HG03175 (cell line): ENCODE data around the gene DNAJB8.

Source experiments
- ATAC-seq: cut with Tn5 transposase; IDR thresholded peaks from one replicate; pipeline ENCODE4 v1.9.1; 2021; ENCODE audit warnings: mild to moderate bottlenecking, moderate library complexity; ENCODE audit not compliant: unreplicated experiment

Gene DNAJB8

GRCh38 chr3:128427872-128428822, 38.5 kb downstream of the DNAJB8 start:
- no peak for ATAC-seq

DNA sequence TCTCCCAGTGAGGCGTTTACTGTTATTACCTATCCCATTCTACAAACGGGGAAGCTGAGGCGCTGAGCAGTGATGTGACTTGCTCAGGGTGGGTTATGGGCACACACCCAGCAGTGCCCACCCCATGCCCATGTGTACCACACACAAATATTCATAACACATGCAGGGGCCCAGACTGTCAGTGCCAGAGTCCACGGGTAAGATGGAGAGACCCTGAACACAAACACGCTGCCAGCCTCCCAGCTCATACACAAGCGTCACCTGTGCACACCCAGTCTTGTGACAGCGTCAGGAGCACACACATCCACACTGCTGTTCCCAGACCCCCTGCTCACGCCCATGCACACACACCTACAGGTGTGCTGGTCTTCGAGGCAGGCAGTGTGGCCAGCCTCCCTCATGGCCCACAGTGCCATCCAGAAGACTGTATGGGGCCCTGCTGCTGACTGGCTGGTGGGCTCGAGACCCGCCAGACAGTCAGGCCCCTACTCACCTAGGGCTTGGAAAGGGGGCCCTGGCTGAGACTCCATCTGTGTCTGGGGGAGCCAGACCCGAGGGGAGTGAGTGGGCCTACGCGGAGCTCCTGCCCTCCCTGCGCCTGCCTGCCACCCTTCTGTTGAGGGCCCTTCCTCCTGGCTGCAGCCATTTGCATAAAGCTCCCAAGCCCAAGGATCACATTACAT, 39.4 kb downstream of the DNAJB8 start:
- no peak for ATAC-seq

GRCh38 chr3:128426128-128426921, 40.4 kb downstream of the DNAJB8 start:
- ATAC-seq: peak; percentile 77

DNA sequence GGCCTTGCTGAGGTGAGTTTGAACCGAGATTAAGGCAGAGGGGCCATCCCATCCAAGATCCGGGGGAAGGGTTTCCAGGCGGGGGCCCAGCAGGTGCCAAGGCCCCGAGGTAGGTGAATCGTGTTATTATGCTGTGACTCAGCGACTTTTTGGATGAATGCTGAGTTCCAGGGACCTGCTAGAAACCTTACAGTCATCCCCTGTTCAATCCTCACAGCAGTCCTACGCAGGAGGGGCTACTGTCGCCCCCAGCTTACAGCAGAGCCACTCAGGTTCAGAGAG, 40.9 kb downstream of the DNAJB8 start:
- ATAC-seq: no peak

DNA sequence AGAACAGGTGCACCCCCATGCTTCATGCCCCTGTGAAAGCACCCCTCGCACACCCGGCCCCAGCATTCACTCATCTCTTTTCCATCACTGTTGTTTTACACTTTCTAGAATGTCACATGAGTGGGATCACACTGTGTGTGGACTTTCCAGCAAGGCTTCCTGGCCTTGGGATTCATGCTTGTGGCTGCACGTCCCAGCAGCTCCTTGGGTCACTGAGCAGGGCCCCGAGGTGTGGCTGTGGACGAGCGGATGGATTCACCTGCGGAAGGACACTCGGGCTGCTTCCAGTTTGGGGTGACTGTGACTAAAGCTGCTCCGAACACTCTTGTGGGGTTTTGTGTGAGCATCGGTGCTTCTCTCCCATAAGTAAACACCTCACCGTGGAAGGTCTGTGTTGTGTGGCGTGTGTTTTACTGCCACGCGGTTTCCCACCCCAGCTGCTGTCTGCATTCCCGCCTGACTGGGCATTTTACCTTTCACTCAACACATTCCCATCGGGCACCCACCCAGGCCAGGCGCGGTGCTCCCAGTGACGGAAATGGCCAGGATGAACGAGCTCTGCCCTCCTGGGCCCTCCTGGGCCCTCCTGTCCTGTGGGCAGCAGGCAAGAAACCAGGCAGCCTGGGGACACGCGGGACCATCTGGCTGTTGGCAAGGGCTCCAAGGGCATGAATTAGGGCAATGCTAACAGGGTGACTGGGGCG, 41.4 kb downstream of the DNAJB8 start:
- ATAC-seq: no peak

DNA sequence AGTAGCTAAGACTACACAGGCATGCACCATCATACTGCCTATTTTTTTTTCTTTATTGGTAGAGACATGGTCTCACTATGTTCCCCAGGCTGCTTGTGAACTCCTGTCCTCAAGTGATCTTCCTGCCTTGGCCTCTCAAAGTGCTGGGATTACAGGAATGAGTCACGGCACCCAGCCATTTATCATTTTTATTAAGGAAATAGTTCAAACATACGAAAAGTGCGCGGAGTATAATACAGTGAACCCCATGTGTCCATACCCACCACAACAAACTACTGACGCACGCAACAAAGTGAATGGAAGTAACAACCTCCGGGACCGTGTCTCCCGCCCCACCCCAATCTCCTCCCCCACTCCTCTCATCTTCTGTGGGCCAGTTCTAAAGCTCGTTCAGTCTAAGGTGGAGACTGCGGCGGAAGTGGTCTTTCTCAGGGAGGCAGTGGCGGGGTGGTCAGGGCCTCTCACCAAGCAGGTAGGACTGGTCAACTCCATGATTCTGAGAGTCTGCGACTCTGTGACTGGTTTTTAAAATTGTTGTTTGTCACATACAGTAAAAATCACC, 42.1 kb downstream of the DNAJB8 start:
- no peak for ATAC-seq

DNA sequence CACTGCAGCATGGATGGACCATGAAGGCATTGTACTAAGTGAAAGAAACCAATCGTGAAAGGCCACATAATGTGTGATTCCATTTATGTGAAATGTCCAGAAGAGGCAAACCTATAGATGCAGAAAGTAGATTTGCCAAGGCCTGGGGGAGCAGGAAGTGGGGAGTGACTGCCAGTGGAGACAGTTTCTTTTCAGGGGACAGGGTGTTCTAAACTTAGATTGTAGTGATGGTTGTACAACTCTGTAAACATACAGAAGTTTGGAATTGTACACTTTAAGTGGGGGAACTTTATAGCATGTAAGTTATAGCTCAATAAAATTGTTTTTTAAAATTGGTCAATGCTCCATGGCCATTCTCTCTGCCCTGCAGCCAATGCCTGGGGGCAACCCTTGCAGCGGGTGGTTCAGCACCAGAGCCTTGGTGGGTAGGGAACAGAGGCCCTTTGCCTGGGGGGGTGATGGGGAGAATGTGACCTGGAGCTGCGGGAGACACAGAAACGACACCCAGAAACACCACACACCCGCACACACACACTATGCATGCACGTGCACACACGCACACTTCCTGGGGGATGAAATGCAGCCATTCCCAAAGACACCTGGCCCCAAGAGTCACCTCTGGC, 43.1 kb downstream of the DNAJB8 start:
- ATAC-seq: no peak

DNA sequence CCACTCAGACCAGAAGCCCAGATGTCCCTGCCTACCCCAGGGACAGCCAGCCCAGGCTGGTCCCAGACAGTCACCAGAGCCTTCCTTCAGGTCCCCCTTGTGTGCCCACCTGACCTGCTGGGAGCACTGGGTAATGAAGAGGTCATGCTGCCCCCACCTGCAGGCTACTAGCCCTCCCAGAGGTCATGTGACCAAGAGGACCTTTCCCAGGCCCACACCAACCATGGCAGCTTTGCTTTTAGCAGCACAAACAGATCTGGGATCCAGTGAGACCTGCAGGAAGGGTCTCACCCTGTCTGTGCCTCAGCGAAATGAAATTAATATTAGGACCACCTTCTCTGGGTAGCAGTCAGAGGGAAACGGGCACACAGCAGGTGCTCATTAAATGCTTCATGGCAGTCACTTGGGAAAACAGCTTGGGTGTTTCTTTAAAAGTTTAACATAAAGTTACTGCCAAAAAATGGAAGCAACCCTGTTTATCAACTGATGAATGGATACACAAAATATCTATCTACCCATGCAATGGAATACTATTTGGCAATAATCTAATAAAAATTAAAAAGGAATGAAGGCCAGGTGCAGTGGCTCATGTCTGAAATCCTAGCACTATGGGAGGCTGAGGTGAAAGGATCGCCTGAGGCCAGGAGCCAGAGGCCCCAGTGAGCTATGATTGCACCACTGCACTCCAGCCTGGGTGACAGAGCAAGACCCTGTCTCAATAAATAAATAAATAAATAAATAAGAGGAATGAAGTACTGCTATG, 43.7 kb downstream of the DNAJB8 start:
- no peak for ATAC-seq

GRCh38 chr3:128421966-128422365, 44.7 kb downstream of the DNAJB8 start:
- no peak for ATAC-seq

DNA sequence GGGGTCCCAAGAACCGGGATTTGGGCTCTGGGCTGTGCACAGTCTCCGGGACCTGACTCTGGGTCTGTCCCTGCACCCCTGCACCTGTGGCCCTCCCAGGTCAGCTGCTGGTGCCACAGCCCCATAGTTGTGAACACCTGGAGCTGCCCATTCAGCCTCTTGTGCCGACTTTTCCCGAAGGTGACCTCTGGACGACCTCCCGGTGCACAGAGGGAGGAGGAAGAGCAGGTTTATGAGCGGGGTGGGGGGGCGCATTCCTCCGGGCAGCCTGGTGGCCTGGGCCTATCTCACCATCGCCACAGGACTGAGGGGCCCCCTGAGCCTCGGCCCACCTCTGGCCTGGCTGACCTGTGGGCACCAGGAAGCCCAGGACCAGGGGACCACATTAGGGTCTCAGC, 45.3 kb downstream of the DNAJB8 start:
- no peak for ATAC-seq

- ATAC-seq: no peak
These were observed 45.8 kb downstream of the DNAJB8 start for GRCh38 chr3:128420720-128421438.

DNA sequence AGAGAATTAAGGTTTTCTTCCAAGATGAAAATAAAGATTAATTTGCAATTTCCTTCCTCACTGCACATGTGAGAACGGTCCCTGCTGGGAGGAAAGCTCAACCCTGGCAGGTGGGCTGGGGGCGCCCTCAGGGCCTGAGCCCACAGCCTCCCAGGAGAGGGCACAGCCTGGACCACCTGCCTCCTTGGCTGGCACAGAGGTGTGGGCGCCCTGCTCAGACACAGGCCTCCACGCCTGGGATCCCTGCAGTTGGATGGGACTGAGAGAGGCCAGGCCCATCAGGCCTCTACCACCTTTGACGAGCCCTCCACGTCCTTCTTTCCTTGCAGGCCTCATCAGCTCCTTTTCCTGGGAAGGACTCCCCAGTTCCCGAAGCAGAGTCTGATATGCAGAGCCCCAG, 46.4 kb downstream of the DNAJB8 start:
- no peak for ATAC-seq

- ATAC-seq: no peak
These were observed 47.4 kb downstream of the DNAJB8 start for GRCh38 chr3:128419311-128419710.

- no peak for ATAC-seq
These were observed 47.8 kb downstream of the DNAJB8 start for GRCh38 chr3:128418900-128419299.

DNA sequence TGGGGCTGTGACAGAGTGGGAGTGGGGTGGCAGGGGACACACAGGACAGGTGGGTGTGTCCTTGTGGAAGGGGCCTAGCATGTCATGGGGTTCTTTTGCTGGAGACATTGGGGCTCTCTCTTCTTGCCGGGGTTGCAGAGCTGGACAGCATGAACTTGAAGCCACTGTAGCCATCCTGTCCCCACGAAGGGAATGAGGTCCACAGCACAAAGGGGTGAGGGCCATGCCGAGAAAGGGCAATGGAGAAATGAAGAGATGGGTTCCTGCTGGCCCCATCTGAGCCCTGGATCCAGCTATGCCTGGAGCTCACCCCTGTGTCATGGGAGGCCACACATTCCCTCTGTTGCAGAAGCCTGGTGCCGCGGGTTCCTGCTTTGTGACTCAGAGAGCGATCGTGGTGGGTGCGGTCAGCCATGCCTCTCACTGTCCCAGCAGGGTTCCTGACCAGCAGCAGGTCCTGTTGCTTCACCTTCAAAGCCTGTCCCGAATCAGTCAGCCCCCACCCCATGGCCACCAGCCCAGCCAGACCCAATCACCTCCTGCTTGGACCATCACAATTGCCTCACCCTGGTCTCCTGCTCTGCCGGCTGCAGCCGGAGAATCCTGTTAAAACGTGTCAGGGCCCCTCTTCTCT, 50.0 kb downstream of the DNAJB8 start:
- no peak for ATAC-seq

DNA sequence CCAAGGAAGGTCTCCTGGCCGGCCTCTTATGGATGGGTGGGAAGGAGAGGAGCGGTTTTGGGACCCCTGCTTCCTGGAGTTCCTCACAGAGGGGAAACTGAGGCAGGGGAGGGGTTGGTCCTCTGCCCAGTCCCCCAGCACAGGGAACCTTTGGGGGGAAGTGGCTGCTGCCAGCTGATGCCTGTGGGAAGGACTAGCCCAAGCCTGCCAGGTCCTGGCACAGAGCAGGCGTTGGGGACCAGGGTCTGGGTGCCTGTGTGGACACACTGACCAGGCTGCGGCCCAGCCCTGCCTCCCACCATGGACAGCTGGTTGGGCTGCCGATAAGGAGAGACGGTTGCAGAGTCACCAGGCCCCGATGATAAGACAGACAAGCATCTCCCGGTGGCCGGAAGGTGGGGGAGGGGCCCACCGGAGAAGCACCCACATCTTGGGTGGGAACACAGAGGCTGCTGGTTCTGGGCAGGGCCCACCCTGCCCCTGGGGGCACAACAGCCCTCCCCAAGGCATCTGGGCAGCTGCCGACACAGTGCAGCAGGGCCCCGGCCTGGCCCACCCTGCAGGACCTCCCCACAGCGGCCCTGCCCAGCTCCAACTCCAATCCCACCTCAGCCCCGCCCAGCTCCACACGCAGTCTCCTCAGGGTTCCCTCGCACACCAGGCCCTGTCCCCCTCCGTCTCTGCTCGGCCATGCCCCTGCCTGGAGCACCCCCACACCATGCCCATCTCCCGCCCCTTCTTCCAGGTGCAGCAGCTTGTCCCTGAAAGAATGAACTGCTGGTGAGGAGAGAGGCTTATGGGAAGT, 50.7 kb downstream of the DNAJB8 start:
- ATAC-seq: no peak

DNA sequence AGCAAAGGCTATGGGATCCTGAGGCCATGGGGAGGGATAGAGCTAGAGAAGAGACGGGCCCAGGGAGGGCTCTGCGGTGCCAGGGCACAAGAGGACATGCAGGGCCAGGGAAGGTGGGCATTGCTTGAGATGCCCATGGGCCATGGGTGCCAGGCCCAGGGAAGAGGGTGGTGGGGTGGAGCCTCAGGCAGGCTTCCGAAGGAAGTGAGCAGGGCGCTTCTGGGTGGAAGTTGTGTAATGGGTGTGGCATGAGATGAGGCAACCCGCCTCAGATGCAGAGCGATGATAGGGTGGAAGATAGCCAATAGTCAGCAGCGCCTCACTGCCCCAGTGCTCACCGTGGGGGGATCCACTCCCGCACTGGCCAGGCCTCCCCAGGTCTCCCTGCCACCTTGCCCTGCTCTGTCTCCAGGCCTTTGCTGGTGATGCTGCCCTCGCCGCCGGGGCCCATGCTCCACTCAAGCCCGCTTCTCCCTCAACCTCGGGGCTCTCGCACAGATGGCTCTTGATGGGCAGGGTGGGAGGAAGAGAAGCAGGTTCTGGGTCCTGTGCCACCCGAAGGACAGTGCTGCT, 51.4 kb downstream of the DNAJB8 start:
- ATAC-seq: no peak
